Thyroid gland (tissue), 4 donors: ENCODE results near the gene ERO1A.

Experiments used
- CTCF ChIP-seq, 6 experiments: fragments of 200-600 bp in 3 of 6; fragments of 450-650 bp in 3 of 6; sonication (generic) in 3 of 6; IDR thresholded peaks; one replicate each; pipeline ENCODE4 v1.5.1; 2016 to 2019; ENCODE audit warnings: antibody characterized with exemption in 6 of 6, mild to moderate bottlenecking in 2 of 6, inconsistent platforms in 1 of 6, moderate library complexity in 1 of 6
- POLR2A ChIP-seq, 2 donors: fragments of 450-650 bp; IDR thresholded peaks; one replicate each; pipeline ENCODE4 v1.6.1; 2017; ENCODE audit warnings: antibody characterized with exemption in 2 of 2, mild to moderate bottlenecking in 2 of 2, moderate library complexity in 1 of 2

GRCh38 chr14:52686176-52686575, 9.2 kb downstream of the ERO1A start:
- TF ChIP-seq CTCF (IDR thresholded peaks at IDR 0.05) (no peak), POLR2A (IDR thresholded peaks at IDR 0.05) (no peak)
